ENCODE results near the gene ZNF394. TPM values are rescaled to one million over a fixed set of nuclear protein-coding genes. Genes with fewer than 3 reads are reported as not detected.
A peak's percentile ranks its signal among the peaks of the same experiment; 100 is the strongest.

ZNF394 gene
- total RNA-seq, 4 donors from 2014 or later: 24.5 to 48.7 (median 38.5) TPM

DNA sequence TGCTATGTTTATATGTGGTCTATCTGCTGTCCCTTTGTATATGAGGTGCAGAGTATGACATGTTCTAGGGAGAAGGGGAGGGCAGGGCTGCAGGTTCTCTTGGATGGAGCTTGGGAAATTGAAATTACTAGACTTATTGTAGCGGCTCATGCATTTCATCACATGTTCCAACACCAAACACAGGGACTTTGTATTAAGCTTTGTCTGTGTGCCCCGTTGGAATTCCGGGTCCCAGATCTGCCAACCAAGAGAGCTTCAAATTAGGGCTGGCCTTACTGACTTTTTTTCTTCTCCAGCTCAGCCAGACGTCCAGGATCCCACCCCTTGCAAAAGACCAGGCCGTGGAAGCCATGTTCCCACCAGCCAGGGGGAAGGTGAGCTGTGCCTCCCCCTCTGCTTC lies 24.0 kb downstream of the ZNF394 start:
- WGBS, 2 donors (ENCODE audit: low coverage in 1 of 2): 81 to 87% methylated on average over 3 to 5 of the region's 5 CpGs
- DNase-seq: no peak
- TF ChIP-seq CTCF (IDR thresholded peaks at IDR 0.05) (no peak), POLR2A (IDR thresholded peaks at IDR 0.05) (no peak), EP300 (IDR thresholded peaks at IDR 0.05; ENCODE audit: low read depth) (no peak), POLR2AphosphoS5 (IDR thresholded peaks at IDR 0.05) (no peak)
- H3K4me1 ChIP-seq: peaks cover 6 to 26% (median 11%) of the 10 kb centered on the region in 4 donors
- H3K9me3 ChIP-seq: no peaks in the 10 kb centered on the region
- H3K4me3 ChIP-seq: no peak overlapping the region
- in situ Hi-C loops (cut with MboI; ENCODE audit: low pct_ligation_motif_present in 1 of 4, low pct_unique_long_range_greater_than_20kb in 1 of 4, low sequenced_read_pairs in 3 of 4): no loop called here
- H3K27ac ChIP-seq: no peak overlapping the region
- H3K36me3 ChIP-seq: peaks cover 0 to 12% (median 0%) of the 10 kb centered on the region in 4 donors
- H3K27me3 ChIP-seq: no peaks in the 10 kb centered on the region
- intact Hi-C loops (cut with DNase I; ENCODE audit: low total_unique reads): no loop called here

DNA sequence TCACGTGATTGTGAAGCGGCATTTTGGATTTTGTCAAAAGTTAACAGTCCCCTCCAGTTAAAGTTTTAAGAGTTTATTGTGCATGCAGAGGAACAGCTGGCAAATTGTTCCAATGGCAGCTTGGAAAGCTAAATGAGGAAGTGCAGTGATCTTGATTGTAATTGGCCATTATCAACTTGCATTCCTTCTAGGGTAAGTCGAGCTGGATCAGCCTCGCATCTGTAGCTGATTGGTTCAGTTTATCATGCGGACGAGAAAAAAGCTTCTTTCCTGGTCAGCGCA lies 26.8 kb downstream of the ZNF394 start:
- peak overlapping the region; percentile 90 to 96 (median 93) for H3K27ac ChIP-seq
- WGBS, 2 donors (ENCODE audit: low coverage in 1 of 2): 1 to 3% methylated on average over 5 to 7 of the region's 7 CpGs
- peak overlapping the region; percentile 71 to 91 (median 82) for H3K4me3 ChIP-seq

GRCh38 chr7:99472561-99473314 lies 27.3 kb downstream of the ZNF394 start, which contains the start of gene ZNF789:
ZNF789 (plus strand) TSS chr7:99472890; CDS start chr7:99476457, 3,567 bp downstream.
- intact Hi-C loops (cut with DNase I; ENCODE audit: low total_unique reads) (no loop called here), in situ Hi-C loops (cut with MboI; ENCODE audit: low pct_ligation_motif_present in 1 of 4, low pct_unique_long_range_greater_than_20kb in 1 of 4, low sequenced_read_pairs in 3 of 4) (no loop called here)
- TF ChIP-seq POLR2A (IDR thresholded peaks at IDR 0.05) (peak; percentile 78), POLR2AphosphoS5 (IDR thresholded peaks at IDR 0.05) (peak; percentile 56 to 73 (median 67)), CTCF (IDR thresholded peaks at IDR 0.05) (no peak)
- DNase-seq: peak; percentile 98
- no peaks in the 10 kb centered on the region for H3K9me3 ChIP-seq
- H3K4me1 ChIP-seq: peaks cover 6 to 18% (median 14%) of the 10 kb centered on the region in 4 donors
- 0% methylated on average over 1 to 55 of the region's 56 CpGs for WGBS, 2 donors (ENCODE audit: low coverage in 1 of 2)
- H3K27me3 ChIP-seq: no peaks in the 10 kb centered on the region
- peak within 1 kb of the TSS; percentile 90 to 96 (median 93) for H3K27ac ChIP-seq
- H3K4me3 ChIP-seq: peak within 1 kb of the TSS; percentile 71 to 91 (median 82)
- H3K36me3 ChIP-seq: no peaks in the 10 kb centered on the region

More for the DNA sequence above, 26.8 kb downstream of the ZNF394 start:
- Histone ChIP-seq H3K9me3 (no peaks in the 10 kb centered on the region), H3K4me1 (peaks cover 6 to 19% (median 14%) of the 10 kb centered on the region in 4 donors), H3K27me3 (no peaks in the 10 kb centered on the region), H3K36me3 (no peaks in the 10 kb centered on the region)
- DNase-seq: peak; percentile 26
- TF ChIP-seq POLR2AphosphoS5 (IDR thresholded peaks at IDR 0.05): no peak
- TF ChIP-seq POLR2A (IDR thresholded peaks at IDR 0.05): no peak
- no peak for TF ChIP-seq CTCF (IDR thresholded peaks at IDR 0.05)
- TF ChIP-seq EP300 (IDR thresholded peaks at IDR 0.05; ENCODE audit: low read depth): no peak
- in situ Hi-C loops (cut with MboI; ENCODE audit: low pct_ligation_motif_present in 1 of 4, low pct_unique_long_range_greater_than_20kb in 1 of 4, low sequenced_read_pairs in 3 of 4) (no loop called here), intact Hi-C loops (cut with DNase I; ENCODE audit: low total_unique reads) (no loop called here)

GRCh38 chr7:99469381-99470065 lies 30.6 kb downstream of the ZNF394 start:
- 61 to 78% methylated on average over 11 to 23 of the region's 23 CpGs for WGBS, 2 donors (ENCODE audit: low coverage in 1 of 2)
- in situ Hi-C loops (cut with MboI; ENCODE audit: low pct_ligation_motif_present in 1 of 4, low pct_unique_long_range_greater_than_20kb in 1 of 4, low sequenced_read_pairs in 3 of 4): no loop called here
- TF ChIP-seq POLR2A (IDR thresholded peaks at IDR 0.05): no peak
- no peak for TF ChIP-seq CTCF (IDR thresholded peaks at IDR 0.05)
- Histone ChIP-seq H3K36me3 (no peaks in the 10 kb centered on the region), H3K4me3 (no peak overlapping the region), H3K9me3 (no peaks in the 10 kb centered on the region), H3K27me3 (no peaks in the 10 kb centered on the region), H3K4me1 (peaks cover 12 to 30% (median 28%) of the 10 kb centered on the region in 4 donors), H3K27ac (peak overlapping the region in 2 of 4 donors; percentile 90 to 92)
- no peak for DNase-seq
- intact Hi-C loops (cut with DNase I; ENCODE audit: low total_unique reads): no loop called here
